ENCODE data around the gene EXOC2. TPM values are rescaled to one million over a fixed set of nuclear protein-coding genes. Genes with fewer than 3 reads are reported as not detected.

Gene EXOC2
- total RNA-seq, 4 donors from 2014 or later = 10.3 to 23.9 (median 19.1) TPM

DNA sequence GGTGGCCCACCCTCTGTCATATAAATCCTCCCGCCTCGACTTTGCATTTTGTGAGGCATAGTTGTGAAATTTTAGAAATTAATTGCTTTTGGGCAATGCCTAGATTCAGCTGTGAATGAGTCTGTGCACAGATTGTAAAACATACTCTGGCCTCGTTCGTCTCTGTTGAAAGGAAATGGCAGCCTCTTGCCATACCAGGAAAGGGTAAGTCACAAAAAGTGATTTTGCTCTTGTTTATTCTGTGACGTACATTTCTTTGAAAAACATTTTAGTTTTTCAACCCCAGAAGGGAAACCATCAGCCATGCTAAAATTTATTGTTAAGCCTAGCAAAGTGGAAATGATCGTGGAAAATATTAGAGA is 15.3 kb upstream of the EXOC2 start:
- Histone ChIP-seq H3K36me3 (no peaks in the 10 kb centered on the region), H3K9me3 (no peaks in the 10 kb centered on the region), H3K27ac (peak overlapping the region in 3 of 4 donors; percentile 3 to 97 (median 42)), H3K27me3 (no peaks in the 10 kb centered on the region), H3K4me1 (no peaks in the 10 kb centered on the region), H3K4me3 (no peak overlapping the region)
- TF ChIP-seq POLR2A (IDR thresholded peaks at IDR 0.05) = no peak
- TF ChIP-seq, protein P1, sequence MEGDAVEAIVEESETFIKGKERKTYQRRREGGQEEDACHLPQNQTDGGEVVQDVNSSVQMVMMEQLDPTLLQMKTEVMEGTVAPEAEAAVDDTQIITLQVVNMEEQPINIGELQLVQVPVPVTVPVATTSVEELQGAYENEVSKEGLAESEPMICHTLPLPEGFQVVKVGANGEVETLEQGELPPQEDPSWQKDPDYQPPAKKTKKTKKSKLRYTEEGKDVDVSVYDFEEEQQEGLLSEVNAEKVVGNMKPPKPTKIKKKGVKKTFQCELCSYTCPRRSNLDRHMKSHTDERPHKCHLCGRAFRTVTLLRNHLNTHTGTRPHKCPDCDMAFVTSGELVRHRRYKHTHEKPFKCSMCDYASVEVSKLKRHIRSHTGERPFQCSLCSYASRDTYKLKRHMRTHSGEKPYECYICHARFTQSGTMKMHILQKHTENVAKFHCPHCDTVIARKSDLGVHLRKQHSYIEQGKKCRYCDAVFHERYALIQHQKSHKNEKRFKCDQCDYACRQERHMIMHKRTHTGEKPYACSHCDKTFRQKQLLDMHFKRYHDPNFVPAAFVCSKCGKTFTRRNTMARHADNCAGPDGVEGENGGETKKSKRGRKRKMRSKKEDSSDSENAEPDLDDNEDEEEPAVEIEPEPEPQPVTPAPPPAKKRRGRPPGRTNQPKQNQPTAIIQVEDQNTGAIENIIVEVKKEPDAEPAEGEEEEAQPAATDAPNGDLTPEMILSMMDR (IDR thresholded peaks at IDR 0.05) = no peak
- DNase-seq = no peak

DNA sequence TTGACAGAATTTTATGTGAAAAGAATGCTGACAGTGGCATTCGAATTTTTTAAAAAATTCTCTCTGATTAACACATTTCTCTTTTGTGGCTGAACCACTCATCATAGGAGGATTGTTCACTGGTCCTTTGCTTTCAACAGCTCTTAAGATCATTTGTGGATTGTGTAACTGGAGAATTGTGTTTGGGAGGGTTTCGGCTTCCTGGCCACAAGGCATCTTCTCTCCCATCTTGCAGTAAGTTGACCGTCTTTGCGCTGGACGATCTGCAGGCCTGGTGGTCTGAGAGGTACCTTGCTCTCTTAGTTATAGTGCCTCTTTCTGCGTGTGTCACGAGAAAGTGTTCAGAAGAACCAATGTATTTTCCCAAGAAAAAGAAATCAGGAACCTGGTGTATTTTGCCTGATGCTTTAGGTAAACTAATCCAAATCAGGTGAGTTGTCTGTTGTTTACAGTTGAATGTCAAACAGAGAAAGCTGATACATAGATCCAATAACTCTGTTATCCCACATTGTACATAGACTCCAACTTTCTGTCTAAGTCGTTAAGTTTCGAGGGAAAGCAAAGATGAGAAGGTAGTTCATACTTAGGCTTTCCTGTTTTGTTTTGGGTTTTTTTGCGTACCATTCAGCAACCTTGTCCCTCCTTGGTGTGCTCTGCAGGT is 14.8 kb upstream of the EXOC2 start:
- no peaks in the 10 kb centered on the region for H3K27me3 ChIP-seq
- no peak overlapping the region for H3K4me3 ChIP-seq
- H3K27ac ChIP-seq = peak overlapping the region in 3 of 4 donors; percentile 3 to 97 (median 42)
- H3K9me3 ChIP-seq = no peaks in the 10 kb centered on the region
- no peaks in the 10 kb centered on the region for H3K4me1 ChIP-seq
- no peaks in the 10 kb centered on the region for H3K36me3 ChIP-seq
- DNase-seq = no peak
- no peak for TF ChIP-seq POLR2A (IDR thresholded peaks at IDR 0.05)
- TF ChIP-seq, protein P1 (IDR thresholded peaks at IDR 0.05) = no peak

DNA sequence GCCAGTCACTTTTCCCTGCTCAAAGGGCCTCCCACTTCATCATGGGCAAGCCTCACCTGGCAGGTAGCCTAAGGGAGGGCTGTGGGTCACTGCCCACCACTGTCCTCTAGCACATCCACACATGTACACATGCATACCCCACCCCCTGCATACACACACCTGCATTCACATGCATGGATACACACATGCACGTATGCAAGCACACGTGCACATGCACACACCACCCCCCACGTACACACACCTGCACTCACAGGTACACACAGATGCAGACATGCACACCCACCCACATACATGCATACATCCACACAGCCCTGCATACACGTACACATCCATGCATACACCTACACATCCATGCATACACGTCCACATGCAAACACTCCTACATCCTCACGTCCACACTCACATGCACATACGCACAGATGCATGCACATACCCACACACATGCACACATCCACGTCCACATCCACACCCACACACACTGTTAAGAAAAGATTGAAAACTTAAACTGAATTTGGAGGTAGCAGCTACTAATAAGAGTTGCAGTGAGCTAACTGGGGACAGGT is 14.0 kb upstream of the EXOC2 start:
- Histone ChIP-seq H3K36me3 (no peaks in the 10 kb centered on the region), H3K27me3 (no peaks in the 10 kb centered on the region), H3K4me1 (no peaks in the 10 kb centered on the region), H3K4me3 (no peak overlapping the region), H3K27ac (peak overlapping the region in 2 of 4 donors; percentile 42 to 97), H3K9me3 (no peaks in the 10 kb centered on the region)
- no peak for TF ChIP-seq POLR2A (IDR thresholded peaks at IDR 0.05)
- TF ChIP-seq, protein P1 (IDR thresholded peaks at IDR 0.05) = no peak
- DNase-seq = no peak

DNA sequence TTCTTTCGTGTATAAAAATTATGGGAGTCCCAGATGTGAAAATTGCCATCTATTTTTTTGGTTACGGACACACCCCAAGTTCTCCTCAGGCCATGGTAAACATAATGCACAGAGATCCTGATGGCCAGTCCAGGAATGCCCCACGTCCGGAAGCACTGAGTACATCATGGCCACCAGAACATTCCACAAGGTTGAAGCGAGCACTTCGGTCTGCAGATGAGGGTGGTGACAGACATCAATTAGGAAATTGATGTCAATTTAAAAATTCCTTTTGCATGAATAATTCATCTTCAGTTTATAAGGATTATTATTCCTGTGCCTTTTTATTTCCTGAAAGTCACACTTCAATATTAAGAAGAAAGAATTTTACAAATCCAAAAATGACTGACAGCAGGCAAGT is 13.2 kb upstream of the EXOC2 start:
- H3K4me3 ChIP-seq = no peak overlapping the region
- H3K36me3 ChIP-seq = no peaks in the 10 kb centered on the region
- TF ChIP-seq, protein P1 (IDR thresholded peaks at IDR 0.05) = no peak
- TF ChIP-seq POLR2A (IDR thresholded peaks at IDR 0.05) = no peak
- no peak for DNase-seq
- no peaks in the 10 kb centered on the region for H3K27me3 ChIP-seq
- H3K9me3 ChIP-seq = no peaks in the 10 kb centered on the region
- H3K27ac ChIP-seq = peak overlapping the region in 1 of 4 donors; percentile 97
- H3K4me1 ChIP-seq = no peaks in the 10 kb centered on the region

DNA sequence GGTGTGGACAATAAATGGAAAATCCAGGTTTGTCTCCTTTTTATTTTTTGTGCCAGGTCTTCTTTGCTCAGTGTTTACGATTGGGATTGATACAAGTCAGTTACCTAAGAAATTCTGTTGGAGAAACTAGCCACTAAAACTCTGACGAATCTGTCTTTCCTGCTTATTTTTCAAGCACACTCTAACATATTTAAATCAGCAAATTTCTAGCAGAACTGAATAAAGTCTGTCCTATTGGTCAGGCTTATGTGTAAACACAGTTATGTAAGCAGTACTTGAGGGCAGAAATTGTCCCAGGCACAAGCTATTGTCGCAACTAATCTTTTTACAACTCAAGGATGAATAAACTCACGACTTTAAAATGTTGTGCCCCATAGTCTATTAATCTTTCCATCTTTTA is 12.1 kb upstream of the EXOC2 start:
- Histone ChIP-seq H3K4me3 (no peak overlapping the region), H3K4me1 (no peaks in the 10 kb centered on the region), H3K36me3 (no peaks in the 10 kb centered on the region), H3K9me3 (no peaks in the 10 kb centered on the region), H3K27me3 (no peaks in the 10 kb centered on the region), H3K27ac (peak overlapping the region in 1 of 4 donors; percentile 97)
- no peak for DNase-seq
- TF ChIP-seq POLR2A (IDR thresholded peaks at IDR 0.05) = no peak
- TF ChIP-seq, protein P1 (IDR thresholded peaks at IDR 0.05) = no peak

Measured in Peyer's patch (tissue), 4 donors.